PC-9 (cell line): Measurements from ENCODE around the gene HMCES. TPM values are rescaled to one million over a fixed set of nuclear protein-coding genes. Genes with fewer than 3 reads are reported as not detected.
"Not testable (repeated sequence)": the region's sequence is repeated elsewhere in the genome, so short reads cannot be mapped to it uniquely, and the experiment has no call there.

Experiments used
- BruUV-seq: library from RNA; stranded (reverse); fragments of 400-500 nt; replicated peaks from 2 replicates; lab custom pipeline; 2021; lab: Mats Ljungman, UMichigan
- CTCF ChIA-PET: fragments of 300-600 bp; sonication (Branson Sonifier 250); formaldehyde crosslinking; loops from one replicate; lab custom pipeline; 2022; ENCODE audit warnings: antibody characterized with exemption; lab: Charles Lee
- POLR2A ChIA-PET: fragments of 300-600 bp; sonication (Branson Sonifier 250); formaldehyde crosslinking; loops from one replicate; lab custom pipeline; 2022; ENCODE audit warnings: antibody characterized with exemption; ENCODE audit not compliant: unreplicated experiment; lab: Charles Lee
- DNase-seq, 2 experiments: peaks; one replicate each; pipeline versions ENCODE4 v3.0.0 to v3.0.0-alpha.2; 2015 to 2022; ENCODE audit warnings: mixed read lengths in 1 of 2
- H2AFZ ChIP-seq: fragments of 200-600 bp; sonication (generic); 2 replicates; pipeline ENCODE4 v1.8.1; 2017; ENCODE audit warnings: antibody characterized with exemption
- H3F3A ChIP-seq: fragments of 200-600 bp; sonication (generic); 2 replicates; pipeline ENCODE4 v1.8.1; 2017; ENCODE audit warnings: antibody characterized with exemption, mild to moderate bottlenecking, low read depth; ENCODE audit not compliant: insufficient read depth
- H3K27ac ChIP-seq: fragments of 200-600 bp; sonication (generic); 2 replicates; pipeline ENCODE4 v1.6.1; 2016; ENCODE audit warnings: mixed run types
- H3K27me3 ChIP-seq: fragments of 200-600 bp; sonication (generic); 2 replicates; pipeline ENCODE4 v1.6.1; 2016; ENCODE audit warnings: low read depth, mixed run types; ENCODE audit not compliant: insufficient read depth
- H3K36me3 ChIP-seq: fragments of 200-600 bp; sonication (generic); 2 replicates; pipeline ENCODE4 v1.6.1; 2016; ENCODE audit warnings: low read depth, mixed run types
- H3K4me1 ChIP-seq: fragments of 200-600 bp; sonication (generic); replicated peaks from 2 replicates; pipeline ENCODE4 v1.6.1; 2016; ENCODE audit warnings: mixed run types; ENCODE audit not compliant: insufficient read depth
- H3K4me2 ChIP-seq: fragments of 200-600 bp; sonication (generic); 2 replicates; pipeline ENCODE4 v1.6.1; 2017; ENCODE audit warnings: mixed run types
- H3K4me3 ChIP-seq: fragments of 200-600 bp; sonication (generic); 2 replicates; pipeline ENCODE4 v1.6.1; 2016; ENCODE audit warnings: mixed run types
- H3K79me2 ChIP-seq: fragments of 200-600 bp; sonication (generic); 2 replicates; pipeline ENCODE4 v1.6.1; 2017; ENCODE audit warnings: low read depth, mixed run types
- H3K9me2 ChIP-seq: fragments of 200-600 bp; sonication (generic); 2 replicates; pipeline ENCODE4 v1.8.1; 2017; ENCODE audit warnings: mild to moderate bottlenecking; ENCODE audit not compliant: insufficient read depth
- H3K9me3 ChIP-seq: fragments of 200-600 bp; sonication (generic); 2 replicates; pipeline ENCODE4 v1.8.1; 2016; ENCODE audit warnings: low read depth; ENCODE audit not compliant: insufficient read depth
- H4K20me1 ChIP-seq: fragments of 200-600 bp; sonication (generic); 2 replicates; pipeline ENCODE4 v1.8.1; 2017; ENCODE audit not compliant: insufficient read depth
- EZH2 ChIP-seq: fragments of 200-600 bp; sonication (generic); IDR thresholded peaks from 2 replicates; pipeline ENCODE4 v1.8.0; 2017; ENCODE audit warnings: antibody characterized with exemption, low read depth
- intact Hi-C: fragments of 100-400 bp; cut with micrococcal nuclease; formaldehyde crosslinking; loops from one replicate; pipeline ENCODE4 v1.10.0; 2022; ENCODE audit not compliant: unreplicated experiment
- total RNA-seq: library from RNA; stranded (reverse); gene quantifications from 2 replicates; pipeline ENCODE4 v1.2.3, GENCODE V29; 2021
- TF ChIP-seq, protein P1 (sequence below): fragments of 200-600 bp; sonication (generic); conservative IDR thresholded peaks from 2 replicates; pipeline ENCODE4 v1.6.1; 2017; ENCODE audit warnings: mixed run types, antibody characterized with exemption, mild to moderate bottlenecking, moderate library complexity

Gene HMCES
- total RNA-seq, 1 experiment from 2014 or later = 60.9 TPM

DNA sequence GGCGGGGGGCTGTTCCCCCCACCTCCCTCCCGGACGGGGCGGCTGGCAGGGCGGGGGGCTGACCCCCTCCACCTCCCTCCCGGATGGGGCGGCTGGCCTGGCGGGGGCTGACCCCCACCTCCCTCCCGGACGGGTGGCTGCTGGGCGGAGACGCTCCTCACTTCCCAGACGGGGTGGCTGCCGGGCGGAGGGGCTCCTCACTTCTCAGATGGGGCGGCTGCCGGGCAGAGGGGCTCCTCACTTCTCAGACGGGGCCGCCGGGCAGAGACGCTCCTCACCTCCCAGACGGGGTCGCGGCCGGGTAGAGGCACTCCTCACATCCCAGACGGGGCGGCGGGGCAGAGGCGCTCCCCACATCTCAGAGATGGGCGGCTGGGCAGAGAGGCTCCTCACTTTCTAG is 61.2 kb downstream of the HMCES start:
- H3K9me3 ChIP-seq, H3K9me2 ChIP-seq, BruUV-seq, POLR2A ChIA-PET, CTCF ChIA-PET, DNase-seq, H2AFZ ChIP-seq, H3K4me2 ChIP-seq, H3F3A ChIP-seq, H3K4me3 ChIP-seq, H3K27me3 ChIP-seq, intact Hi-C loops, H3K4me1 ChIP-seq, H3K36me3 ChIP-seq, H3K27ac ChIP-seq, H3K79me2 ChIP-seq, H4K20me1 ChIP-seq: not testable (repeated sequence)

DNA sequence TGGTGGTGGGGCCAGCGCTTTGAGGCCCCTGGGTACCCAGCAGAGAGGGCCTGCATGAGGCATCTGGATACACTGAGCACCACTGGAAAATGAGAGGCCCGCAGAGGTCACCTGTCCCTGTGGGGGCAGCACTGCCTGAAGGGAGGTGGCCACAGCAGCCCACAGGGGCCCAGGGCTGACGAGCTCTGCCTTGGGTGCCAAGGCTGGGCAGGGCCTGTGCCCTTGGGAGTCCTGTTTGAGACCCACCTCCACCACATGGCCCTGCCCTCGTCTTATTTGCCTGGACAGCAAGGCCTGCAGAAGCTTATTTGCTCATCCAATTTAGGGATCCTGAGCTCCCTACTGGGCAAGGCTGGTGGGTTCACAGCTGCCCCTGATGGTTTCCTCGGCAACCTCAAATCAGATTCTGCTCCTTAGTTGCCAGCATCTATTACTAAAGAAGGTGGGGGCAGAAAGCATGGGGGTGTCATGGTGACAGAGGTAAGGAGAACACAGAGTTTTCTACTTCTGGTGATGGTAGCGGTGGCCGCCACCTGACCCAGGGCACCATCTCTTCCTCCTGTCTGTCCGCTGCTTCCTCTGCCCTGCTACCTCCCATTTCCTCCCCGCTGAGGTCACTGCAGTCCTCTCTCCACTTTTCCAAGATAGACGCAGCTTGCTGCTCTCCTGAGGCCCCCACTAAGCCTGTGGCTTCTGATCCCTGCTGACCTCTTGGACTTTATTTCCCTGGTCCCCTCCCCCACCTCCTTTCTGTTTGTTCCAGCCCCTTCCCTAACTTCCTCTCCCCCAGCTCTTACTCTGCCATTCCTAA is 62.9 kb downstream of the HMCES start:
- H3K9me2 ChIP-seq = no peaks in the 10 kb centered on the region
- no peak overlapping the region for H3K27ac ChIP-seq
- DNase-seq = no peak
- peaks cover 23% of the 10 kb centered on the region for H3K4me1 ChIP-seq
- H4K20me1 ChIP-seq = no peaks in the 10 kb centered on the region
- intact Hi-C loops = no loop called here
- TF ChIP-seq, protein P1, sequence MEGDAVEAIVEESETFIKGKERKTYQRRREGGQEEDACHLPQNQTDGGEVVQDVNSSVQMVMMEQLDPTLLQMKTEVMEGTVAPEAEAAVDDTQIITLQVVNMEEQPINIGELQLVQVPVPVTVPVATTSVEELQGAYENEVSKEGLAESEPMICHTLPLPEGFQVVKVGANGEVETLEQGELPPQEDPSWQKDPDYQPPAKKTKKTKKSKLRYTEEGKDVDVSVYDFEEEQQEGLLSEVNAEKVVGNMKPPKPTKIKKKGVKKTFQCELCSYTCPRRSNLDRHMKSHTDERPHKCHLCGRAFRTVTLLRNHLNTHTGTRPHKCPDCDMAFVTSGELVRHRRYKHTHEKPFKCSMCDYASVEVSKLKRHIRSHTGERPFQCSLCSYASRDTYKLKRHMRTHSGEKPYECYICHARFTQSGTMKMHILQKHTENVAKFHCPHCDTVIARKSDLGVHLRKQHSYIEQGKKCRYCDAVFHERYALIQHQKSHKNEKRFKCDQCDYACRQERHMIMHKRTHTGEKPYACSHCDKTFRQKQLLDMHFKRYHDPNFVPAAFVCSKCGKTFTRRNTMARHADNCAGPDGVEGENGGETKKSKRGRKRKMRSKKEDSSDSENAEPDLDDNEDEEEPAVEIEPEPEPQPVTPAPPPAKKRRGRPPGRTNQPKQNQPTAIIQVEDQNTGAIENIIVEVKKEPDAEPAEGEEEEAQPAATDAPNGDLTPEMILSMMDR = no peak
- no peak for TF ChIP-seq EZH2
- no TSS peak for BruUV-seq
- no peaks in the 10 kb centered on the region for H3K36me3 ChIP-seq
- H3K4me2 ChIP-seq = no peak overlapping the region
- CTCF ChIA-PET = interaction anchor here (0.7 kb wide), 1 partner anchor 25 kb away, joined by 3 read pairs; a partner anchor contains a TSS
- no peaks in the 10 kb centered on the region for H3K79me2 ChIP-seq
- peaks cover 3% of the 10 kb centered on the region; the same call in 1 of the 2 replicates for H3F3A ChIP-seq
- no peaks in the 10 kb centered on the region for H3K27me3 ChIP-seq
- H2AFZ ChIP-seq = no peak overlapping the region
- H3K4me3 ChIP-seq = no peak overlapping the region
- H3K9me3 ChIP-seq = no peaks in the 10 kb centered on the region
- POLR2A ChIA-PET = no interaction called here

DNA sequence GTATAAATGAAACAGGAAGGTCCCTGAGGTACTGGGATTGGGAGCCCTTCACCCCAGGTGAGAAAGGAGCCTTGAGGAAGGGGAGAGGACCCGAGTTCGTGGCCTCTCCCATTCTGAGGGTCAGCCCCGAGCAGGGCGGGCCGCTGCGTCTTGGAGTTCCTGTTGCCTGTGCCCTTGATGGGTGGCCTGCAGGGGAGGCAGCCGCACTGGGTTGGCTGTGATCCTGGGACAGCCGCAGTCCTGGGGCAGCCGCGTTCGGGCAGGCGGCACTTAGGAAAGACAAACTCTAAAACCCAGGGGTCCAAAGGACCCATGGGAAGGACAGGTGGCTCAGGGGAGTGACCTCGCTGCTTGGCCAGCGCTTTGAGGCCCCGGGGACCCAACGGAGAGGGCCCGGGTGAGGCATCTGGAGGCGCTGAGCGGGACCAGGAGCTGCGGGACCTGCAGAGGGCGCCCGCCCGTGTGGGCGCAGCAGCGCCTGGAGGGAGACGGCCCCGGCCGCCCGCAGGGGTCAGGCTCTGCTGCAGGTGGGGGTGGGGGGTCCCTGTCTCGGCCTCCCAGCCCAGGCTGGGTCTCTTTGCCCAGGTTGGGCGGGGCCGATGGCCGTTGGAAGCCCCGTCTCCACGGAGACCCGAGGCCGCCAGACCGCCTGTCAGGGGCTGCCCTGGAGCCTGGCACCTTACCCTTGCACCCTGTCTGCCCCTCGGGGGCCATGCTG is 65.1 kb downstream of the HMCES start:
- H3K27ac ChIP-seq = no peak overlapping the region
- H3K27me3 ChIP-seq = no peaks in the 10 kb centered on the region
- TF ChIP-seq EZH2 = no peak
- TF ChIP-seq, protein P1 = no peak
- H3K36me3 ChIP-seq = no peaks in the 10 kb centered on the region
- ChIA-PET POLR2A (interaction anchor here (0.6 to 0.7 kb wide), 2 partner anchors 95 to 175 kb away, joined by 5 to 6 read pairs; no protein-coding TSS in a partner anchor), CTCF (no interaction called here)
- no peaks in the 10 kb centered on the region for H3K9me3 ChIP-seq
- H3K9me2 ChIP-seq = no peaks in the 10 kb centered on the region
- no peak overlapping the region for H2AFZ ChIP-seq
- intact Hi-C loops = no loop called here
- H3K4me1 ChIP-seq = peaks cover 32% of the 10 kb centered on the region
- no peak overlapping the region for H3K4me3 ChIP-seq
- peaks cover 9% of the 10 kb centered on the region; the same call in 1 of the 2 replicates for H3F3A ChIP-seq
- H4K20me1 ChIP-seq = no peaks in the 10 kb centered on the region
- DNase-seq = peak in 1 of 2 experiments; percentile 63
- no peaks in the 10 kb centered on the region for H3K79me2 ChIP-seq
- H3K4me2 ChIP-seq = peak overlapping the region; percentile 56
- BruUV-seq = no TSS peak
